ENCODE measurements around the gene CATSPER1. TPM values are rescaled to one million over a fixed set of nuclear protein-coding genes. Genes with fewer than 3 reads are reported as not detected.

Gene CATSPER1
- polyA plus RNA-seq, 1 of the 3 experiments (the other 2 are of a cell fraction), result 2.2 TPM

DNA sequence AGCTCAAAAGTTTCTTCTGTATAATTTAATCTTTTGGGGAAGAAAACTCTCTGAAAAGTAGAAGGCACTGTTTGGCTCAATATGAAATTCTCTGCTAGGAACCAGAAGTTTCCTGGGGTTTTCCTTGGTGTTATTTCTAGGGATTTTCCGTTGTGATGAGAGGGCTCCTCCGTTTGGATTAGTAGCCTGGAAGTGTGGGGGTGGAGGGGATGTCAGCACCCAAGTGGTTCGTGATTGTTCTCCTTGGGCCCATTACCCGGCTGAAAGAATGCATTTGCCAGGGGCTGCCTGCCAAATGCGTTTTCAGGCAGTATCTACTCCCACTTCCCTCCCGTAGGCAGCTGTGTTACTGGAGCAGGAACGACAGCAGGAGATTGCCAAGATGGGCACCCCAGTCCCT is 30.2 kb upstream of the CATSPER1 start:
- Histone ChIP-seq H3K9ac (no peak overlapping the region), H3K4me1 (ENCODE audit: control insufficient read depth in 1 of 2, insufficient read depth in 2 of 2, low read depth in 1 of 2, low read length in 1 of 2) (peaks cover 0 to 8% of the 10 kb centered on the region in 2 experiments; a peak in 1 of 4 replicates), H3F3A (replicated peaks; ENCODE audit: insufficient read depth) (peaks cover 4% of the 10 kb centered on the region), H2AFZ (ENCODE audit: low read depth) (no peak overlapping the region), H3K27me3 (ENCODE audit: insufficient read depth) (no peaks in the 10 kb centered on the region), H4K20me1 (ENCODE audit: insufficient read depth) (no peaks in the 10 kb centered on the region), H3K9me2 (no peaks in the 10 kb centered on the region), H3K36me3 (replicated peaks in 1 of 2; ENCODE audit: control insufficient read depth in 1 of 2, insufficient read depth in 2 of 2, low read length in 1 of 2) (peaks cover 69 to 76% of the 10 kb centered on the region in 2 experiments), H3K27ac (ENCODE audit: low read depth in 2 of 2, low read length in 1 of 2) (no peak overlapping the region), H3K9me3 (no peaks in the 10 kb centered on the region), H3K4me2 (no peak overlapping the region), H3K79me2 (ENCODE audit: insufficient read depth) (peaks cover 68% of the 10 kb centered on the region), H3K4me3 (ENCODE audit: low read depth in 2 of 2, low read length in 1 of 2) (no peak overlapping the region)
- TF ChIP-seq GATA2 (CRISPR knock-in tag; IDR thresholded peaks at IDR 0.05) (no peak), RAD21 (IDR thresholded peaks at IDR 0.05; ENCODE audit: low read length) (no peak), MEF2A (IDR thresholded peaks at IDR 0.05; ENCODE audit: borderline replicate concordance, low read depth) (no peak), SMC3 (IDR thresholded peaks at IDR 0.05; ENCODE audit: low read depth, low read length) (no peak), ELF1 (IDR thresholded peaks at IDR 0.05) (no peak), NRF1 (IDR thresholded peaks at IDR 0.05; ENCODE audit: low read depth, low read length) (no peak), EZH2phosphoT487 (IDR thresholded peaks at IDR 0.05; ENCODE audit: borderline replicate concordance, low read depth) (no peak), PBX3 (IDR thresholded peaks at IDR 0.05) (no peak), RCOR1 (IDR thresholded peaks at IDR 0.05; ENCODE audit: low read length) (no peak), TAF1 (IDR thresholded peaks at IDR 0.05; ENCODE audit: borderline replicate concordance, low read depth, low read length) (no peak), FOXM1 (IDR thresholded peaks at IDR 0.05; ENCODE audit: low read depth) (no peak), RFX5 (IDR thresholded peaks at IDR 0.05; ENCODE audit: low read length) (no peak), CTCF (IDR thresholded peaks at IDR 0.05) (no peak), JUND (IDR thresholded peaks at IDR 0.05) (no peak), TEAD4 (IDR thresholded peaks at IDR 0.05; ENCODE audit: borderline replicate concordance, insufficient read depth) (no peak), NFIC (IDR thresholded peaks at IDR 0.05; ENCODE audit: borderline replicate concordance) (no peak), POLR2AphosphoS5 (IDR thresholded peaks at IDR 0.05; ENCODE audit: low read depth, low read length) (no peak), GABPA (IDR thresholded peaks at IDR 0.05; ENCODE audit: low read depth) (no peak)
- TF ChIP-seq, protein P1, sequence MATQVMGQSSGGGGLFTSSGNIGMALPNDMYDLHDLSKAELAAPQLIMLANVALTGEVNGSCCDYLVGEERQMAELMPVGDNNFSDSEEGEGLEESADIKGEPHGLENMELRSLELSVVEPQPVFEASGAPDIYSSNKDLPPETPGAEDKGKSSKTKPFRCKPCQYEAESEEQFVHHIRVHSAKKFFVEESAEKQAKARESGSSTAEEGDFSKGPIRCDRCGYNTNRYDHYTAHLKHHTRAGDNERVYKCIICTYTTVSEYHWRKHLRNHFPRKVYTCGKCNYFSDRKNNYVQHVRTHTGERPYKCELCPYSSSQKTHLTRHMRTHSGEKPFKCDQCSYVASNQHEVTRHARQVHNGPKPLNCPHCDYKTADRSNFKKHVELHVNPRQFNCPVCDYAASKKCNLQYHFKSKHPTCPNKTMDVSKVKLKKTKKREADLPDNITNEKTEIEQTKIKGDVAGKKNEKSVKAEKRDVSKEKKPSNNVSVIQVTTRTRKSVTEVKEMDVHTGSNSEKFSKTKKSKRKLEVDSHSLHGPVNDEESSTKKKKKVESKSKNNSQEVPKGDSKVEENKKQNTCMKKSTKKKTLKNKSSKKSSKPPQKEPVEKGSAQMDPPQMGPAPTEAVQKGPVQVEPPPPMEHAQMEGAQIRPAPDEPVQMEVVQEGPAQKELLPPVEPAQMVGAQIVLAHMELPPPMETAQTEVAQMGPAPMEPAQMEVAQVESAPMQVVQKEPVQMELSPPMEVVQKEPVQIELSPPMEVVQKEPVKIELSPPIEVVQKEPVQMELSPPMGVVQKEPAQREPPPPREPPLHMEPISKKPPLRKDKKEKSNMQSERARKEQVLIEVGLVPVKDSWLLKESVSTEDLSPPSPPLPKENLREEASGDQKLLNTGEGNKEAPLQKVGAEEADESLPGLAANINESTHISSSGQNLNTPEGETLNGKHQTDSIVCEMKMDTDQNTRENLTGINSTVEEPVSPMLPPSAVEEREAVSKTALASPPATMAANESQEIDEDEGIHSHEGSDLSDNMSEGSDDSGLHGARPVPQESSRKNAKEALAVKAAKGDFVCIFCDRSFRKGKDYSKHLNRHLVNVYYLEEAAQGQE (IDR thresholded peaks at IDR 0.05; ENCODE audit: low read depth, low read length), result no peak
- TF ChIP-seq, protein P2, sequence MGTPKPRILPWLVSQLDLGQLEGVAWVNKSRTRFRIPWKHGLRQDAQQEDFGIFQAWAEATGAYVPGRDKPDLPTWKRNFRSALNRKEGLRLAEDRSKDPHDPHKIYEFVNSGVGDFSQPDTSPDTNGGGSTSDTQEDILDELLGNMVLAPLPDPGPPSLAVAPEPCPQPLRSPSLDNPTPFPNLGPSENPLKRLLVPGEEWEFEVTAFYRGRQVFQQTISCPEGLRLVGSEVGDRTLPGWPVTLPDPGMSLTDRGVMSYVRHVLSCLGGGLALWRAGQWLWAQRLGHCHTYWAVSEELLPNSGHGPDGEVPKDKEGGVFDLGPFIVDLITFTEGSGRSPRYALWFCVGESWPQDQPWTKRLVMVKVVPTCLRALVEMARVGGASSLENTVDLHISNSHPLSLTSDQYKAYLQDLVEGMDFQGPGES (IDR thresholded peaks at IDR 0.05; ENCODE audit: low read depth, low read length), result no peak
- CTCF ChIA-PET, result interaction anchor here (0.6 to 6.7 kb wide), 2 partner anchors 12 to 870 kb away, joined by 3 to 101 read pairs; partner anchors contain the start of gene PACS1
- WGBS (ENCODE audit: low lambda C conversion rate), result 75% methylated on average over 6 of the region's 7 CpGs
- no peak for DNase-seq
- POLR2A ChIA-PET, result no interaction called here

Data from SK-N-SH (cell line).